WI38 (cell line): ENCODE measurements around the gene MAN2A1.

Experiments used
- H3K4me3 ChIP-seq: 2 replicates; pipeline ENCODE4 v1.5.1; 2011; ENCODE audit warnings: low read depth, mild to moderate bottlenecking, control low read depth, low read length
- TF ChIP-seq, protein P1 (sequence below): IDR thresholded peaks from 2 replicates; pipeline ENCODE4 v1.5.1; 2012; ENCODE audit warnings: low read depth, mild to moderate bottlenecking, control low read depth, low read length

The MAN2A1 gene

DNA sequence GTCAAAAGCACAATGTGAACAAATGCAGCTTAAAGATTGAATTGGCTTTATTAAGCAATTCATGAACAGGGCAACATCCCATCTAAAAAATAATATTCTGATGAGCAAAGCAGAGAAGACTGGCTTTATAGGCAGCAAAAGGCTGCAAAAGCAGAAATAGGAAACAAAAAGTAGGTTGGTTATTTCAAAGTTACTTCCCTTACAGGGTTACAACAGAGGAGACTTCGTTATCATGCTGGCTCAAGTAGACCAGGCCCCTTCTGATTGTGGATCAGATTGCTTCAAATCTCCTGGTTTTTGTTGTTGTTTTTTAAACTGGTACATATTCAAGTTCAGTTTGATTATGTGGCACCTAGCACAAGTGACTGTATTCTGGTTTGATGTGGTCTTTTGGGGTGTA is 73.1 kb downstream of the MAN2A1 start:
- TF ChIP-seq, protein P1, sequence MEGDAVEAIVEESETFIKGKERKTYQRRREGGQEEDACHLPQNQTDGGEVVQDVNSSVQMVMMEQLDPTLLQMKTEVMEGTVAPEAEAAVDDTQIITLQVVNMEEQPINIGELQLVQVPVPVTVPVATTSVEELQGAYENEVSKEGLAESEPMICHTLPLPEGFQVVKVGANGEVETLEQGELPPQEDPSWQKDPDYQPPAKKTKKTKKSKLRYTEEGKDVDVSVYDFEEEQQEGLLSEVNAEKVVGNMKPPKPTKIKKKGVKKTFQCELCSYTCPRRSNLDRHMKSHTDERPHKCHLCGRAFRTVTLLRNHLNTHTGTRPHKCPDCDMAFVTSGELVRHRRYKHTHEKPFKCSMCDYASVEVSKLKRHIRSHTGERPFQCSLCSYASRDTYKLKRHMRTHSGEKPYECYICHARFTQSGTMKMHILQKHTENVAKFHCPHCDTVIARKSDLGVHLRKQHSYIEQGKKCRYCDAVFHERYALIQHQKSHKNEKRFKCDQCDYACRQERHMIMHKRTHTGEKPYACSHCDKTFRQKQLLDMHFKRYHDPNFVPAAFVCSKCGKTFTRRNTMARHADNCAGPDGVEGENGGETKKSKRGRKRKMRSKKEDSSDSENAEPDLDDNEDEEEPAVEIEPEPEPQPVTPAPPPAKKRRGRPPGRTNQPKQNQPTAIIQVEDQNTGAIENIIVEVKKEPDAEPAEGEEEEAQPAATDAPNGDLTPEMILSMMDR, result no peak
- H3K4me3 ChIP-seq, result no peak overlapping the region

DNA sequence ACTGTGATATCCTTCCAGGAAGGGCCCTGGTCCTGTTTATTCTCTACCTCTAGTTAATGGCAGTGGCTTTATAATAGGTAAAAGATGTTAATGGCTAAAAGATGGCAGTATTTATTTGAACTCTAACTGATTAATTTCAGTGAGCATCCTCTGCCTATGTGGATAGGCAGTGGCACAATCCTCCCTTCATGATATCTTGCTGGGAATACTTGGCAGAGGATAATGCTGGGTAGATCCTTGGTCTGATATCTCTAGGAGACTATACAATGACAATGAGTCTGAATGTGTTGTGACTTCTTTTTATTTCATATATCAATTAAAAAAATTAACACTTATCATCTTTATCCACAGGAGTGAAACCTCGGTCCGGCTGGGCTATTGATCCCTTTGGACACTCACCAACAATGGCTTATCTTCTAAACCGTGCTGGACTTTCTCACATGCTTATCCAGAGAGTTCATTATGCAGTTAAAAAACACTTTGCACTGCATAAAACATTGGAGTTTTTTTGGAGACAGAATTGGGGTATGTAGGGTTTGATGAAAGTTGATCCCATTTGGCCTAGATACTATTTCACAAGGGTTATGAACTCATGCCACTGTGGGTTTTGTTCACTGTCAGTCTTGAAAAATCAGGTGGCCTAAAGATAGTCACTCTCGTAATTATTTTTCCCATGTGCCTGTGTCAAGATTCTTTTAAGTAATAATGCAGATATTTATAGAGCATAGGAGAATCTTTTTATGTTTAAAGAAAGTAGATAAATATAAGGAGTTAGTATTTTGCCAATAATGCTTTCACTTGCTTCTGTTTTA is 77.7 kb downstream of the MAN2A1 start:
- no peak overlapping the region for H3K4me3 ChIP-seq
- TF ChIP-seq, protein P1, result no peak

DNA sequence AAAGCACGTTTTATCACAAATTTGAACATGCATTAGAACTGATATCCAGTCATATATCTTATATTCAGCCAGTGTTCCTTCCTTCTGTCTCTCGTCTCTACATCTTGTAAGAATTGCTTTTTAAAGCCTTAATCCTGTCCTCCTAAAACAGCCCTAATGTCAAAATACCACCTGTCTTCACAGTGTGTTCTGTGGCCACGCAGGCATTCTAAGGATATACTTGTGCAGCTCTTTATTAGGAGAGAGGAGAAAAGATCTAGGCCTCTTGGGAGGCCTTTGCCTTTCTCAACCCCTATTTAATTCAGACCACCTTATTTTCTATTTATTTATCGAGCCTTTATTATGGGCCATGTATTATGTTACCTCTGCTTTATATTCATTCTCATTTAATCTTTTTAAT is 78.3 kb downstream of the MAN2A1 start:
- TF ChIP-seq, protein P1, result no peak
- no peak overlapping the region for H3K4me3 ChIP-seq

DNA sequence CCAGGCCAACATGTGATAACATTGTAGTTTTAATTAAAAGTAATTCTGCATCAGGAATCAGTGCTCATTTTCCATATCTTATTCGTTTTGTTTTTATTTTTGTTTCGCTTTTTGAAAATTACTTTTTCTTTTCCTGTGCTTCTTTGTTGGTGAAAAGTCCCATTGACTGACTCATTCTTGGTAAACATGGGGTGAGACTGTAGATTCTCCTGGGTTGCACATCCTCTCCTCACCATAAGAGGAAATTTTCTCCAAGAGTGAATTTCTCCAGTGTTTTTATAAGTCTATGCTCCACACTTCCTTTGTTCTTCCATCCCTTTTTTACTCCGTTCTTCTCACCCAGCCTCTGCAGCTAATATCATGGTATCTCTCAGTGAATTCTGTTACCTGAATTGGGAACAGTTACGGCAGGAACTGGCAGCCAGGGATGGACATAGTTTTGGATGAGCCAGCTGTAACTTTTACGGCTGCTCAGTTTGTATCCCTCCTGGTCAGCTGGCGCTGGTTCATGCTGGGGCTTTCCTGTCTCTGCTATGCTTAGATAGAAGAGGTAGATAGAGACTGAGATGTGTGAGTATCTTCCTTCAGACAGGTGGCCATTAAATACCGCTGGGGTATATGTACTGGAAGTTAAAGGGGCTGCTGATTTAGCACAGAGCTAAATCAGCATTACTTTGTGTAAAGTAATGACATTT is 80.0 kb downstream of the MAN2A1 start:
- H3K4me3 ChIP-seq, result no peak overlapping the region
- TF ChIP-seq, protein P1, result no peak

DNA sequence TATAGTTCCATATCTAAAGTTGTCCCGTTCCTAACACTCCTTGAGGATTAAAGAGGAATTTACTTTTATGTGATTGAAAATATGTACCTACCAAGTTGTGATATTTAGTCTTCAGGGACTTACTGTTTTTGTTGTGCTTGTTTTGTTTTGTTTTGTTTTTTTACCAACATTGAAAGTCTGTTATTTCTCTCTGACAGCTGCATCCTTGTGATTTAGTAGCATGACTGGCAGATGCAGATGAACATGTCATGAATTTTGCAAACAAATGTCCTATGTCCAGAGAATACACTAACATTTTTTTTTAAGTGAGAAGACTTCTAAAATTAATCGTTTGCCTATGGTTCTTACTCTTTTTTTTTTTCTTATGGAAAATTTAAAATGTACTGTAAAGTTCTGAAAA is 85.4 kb downstream of the MAN2A1 start:
- TF ChIP-seq, protein P1, result no peak
- H3K4me3 ChIP-seq, result no peak overlapping the region

DNA sequence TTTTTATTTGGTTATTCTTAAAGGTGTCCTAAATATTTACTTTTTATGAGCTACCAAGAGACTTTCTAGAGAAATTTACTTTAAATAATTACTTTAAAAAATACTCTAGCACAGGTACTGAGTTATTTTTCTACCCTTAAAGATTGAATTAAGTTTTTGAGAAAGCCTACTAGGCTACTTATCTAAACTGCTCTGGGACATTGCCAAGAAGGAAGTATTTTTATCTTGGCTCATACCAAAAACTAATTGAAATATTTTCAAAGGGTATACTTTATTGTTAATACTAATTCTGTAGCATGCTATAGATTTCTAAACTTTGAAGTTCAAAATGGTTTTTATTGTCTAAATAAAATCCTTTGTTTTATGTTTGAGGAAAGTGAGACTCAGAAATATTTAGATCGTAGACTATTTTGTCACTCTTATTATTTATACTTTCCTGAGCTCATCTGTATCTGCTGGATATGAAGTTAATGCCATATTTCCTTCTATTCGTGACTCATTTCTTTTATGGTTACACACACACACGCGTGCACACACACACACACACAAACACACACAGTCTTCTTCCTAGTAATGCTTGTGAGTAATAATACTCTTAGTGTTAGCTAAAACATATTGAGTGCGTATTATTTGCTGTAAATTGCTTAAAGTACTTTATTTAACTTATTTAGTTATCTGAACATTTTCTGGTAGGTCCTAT is 89.5 kb downstream of the MAN2A1 start:
- H3K4me3 ChIP-seq, result no peak overlapping the region
- TF ChIP-seq, protein P1, result no peak
